HK-2 (cell line): Measurements from ENCODE around the gene HGD.
"Not testable (repeated sequence)": the region's sequence is repeated elsewhere in the genome, so short reads cannot be mapped to it uniquely, and the experiment has no call there.

Source experiments
- DNase-seq: peaks from one replicate; pipeline ENCODE4 v3.0.0-alpha.2; 2018; ENCODE audit not compliant: unreplicated experiment

HGD gene

DNA sequence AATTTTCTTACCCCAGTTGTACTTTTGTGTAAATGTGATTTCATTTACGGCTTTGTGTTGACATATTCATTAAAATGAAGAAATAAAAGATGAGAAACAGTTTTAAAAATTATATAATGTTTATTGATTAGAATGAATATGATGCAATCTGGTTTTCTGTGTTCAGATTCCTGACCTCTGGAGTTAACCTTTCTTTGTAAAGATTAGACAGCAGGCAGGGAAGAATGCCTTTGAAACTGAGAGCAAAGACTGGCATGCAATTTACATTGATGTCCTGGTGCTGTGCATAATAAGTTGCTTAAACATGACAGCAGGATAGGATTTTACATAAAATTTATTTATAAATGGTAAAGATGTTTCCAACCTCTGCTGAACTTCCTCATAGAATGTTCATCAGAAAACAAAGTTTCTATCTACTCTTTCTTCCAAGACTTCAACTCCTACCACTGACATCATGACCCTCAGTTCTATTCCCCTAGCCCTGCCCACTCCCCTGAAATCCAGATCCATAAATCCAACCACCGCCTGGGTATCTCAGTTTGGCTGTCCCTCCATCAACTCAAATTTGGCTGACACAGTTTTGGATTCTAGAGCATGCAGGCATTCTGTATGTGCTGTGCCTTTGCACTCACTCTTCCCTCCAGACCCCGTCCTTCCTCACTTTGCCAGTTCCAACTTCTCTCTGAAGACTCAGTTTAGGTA is 1.7 kb downstream of the HGD start:
- no peak for DNase-seq

DNA sequence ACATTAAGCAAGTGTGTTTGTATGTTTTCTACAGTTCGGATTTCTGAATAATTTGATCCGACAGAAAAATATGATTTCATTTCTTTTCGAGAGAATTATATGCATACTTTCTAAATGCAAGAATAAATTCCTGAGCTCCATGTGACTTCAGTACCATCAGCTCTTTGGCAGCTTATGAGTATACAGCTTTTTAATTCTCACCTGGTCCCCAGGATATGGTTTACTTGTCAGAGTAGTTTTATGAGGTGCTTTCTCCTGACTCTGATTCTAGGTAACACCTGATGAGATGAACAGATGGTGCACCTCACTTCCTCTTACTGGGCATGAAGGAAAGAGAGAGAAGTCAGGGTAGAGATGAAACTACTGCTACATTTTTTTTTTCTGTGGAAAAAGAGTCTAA is 3.1 kb downstream of the HGD start:
- DNase-seq = no peak

DNA sequence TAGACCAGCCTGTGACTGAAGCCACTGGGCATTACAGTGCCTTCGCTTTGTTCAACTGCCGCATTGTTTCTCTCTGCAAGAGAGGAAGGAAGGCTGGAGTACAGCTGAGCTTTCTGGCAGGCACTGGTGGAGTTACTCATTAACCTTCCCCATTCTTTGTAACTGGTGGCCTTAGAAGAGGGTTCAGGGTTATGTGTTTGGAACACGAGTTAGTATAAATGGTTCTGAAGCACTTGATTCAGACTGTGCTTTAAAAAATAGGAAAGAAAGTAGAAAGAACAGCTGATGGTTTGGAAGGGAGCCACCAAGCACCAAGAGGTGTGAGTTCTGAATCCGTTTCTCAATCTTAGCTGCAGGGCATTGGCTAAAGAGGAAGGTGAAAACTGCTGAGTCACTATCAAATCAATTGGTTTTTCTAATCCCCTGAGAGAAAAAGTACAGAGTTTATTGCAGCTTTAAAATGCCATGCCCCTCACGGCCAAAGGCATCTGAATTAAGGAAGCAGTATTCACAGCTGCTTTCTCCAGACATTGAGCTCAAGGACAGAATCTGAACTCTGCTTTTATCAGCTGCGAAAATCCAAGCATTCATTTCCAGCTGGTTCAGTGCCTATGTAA is 3.6 kb downstream of the HGD start:
- peak; percentile 44 for DNase-seq

DNA sequence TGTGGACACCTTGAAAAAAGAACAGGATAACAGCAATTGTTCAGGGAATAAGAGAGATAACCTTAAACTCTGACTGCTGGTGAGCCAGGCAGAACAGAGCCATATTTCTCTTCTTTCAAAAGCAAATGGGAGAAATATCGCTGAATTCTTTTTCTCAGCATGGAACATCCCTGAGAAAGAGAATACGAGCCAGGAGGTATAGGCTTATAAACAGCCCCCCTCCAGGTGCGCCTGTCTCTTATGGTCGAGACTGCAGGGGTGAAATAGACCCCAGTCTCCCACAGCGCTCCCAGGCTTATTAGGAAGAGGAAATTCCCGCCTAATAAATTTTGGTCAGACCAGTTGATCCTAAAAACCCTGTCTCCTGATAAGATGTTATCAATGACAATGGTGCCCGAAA is 4.8 kb downstream of the HGD start:
- DNase-seq = not testable (repeated sequence)

DNA sequence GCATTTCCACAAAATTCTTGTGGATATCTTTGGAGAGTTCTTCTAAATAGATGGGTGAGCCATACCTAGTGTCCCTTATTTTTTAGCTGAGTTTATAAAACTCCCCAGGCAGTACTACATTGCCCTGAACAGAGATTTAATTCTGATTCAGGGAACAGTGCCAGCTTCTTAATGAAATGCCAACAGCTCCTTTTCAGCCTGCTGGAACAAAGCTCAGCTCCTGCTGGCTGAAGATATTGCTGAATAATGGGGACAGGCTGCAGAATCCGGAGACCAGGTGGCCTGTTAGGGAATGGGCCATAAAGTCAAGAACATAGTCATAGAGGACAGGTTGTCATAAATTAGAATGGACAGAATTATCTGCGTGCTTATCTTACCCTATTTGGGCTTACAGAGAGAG is 8.9 kb downstream of the HGD start:
- DNase-seq = no peak

- no peak for DNase-seq
These were observed 11.5 kb downstream of the HGD start for GRCh38 chr3:120670576-120670975.

DNA sequence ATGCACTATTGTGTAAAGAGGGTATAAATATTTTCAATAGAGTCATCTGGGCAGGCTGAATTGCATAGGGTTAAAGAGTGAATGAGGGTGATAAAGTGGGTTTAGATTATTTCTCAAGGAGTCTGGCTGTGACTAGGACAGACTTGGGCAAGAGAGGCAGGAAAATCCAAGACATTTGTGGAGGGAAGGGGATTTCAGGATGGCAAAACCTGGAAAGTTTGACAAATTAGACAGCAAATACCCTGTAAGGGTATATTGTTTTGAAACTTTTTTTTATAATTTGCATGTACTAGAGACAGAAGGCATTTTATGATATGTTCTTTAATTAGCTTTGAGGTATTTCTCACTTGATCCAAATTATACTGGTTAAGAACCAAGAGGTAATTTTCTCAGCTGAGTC is 17.1 kb downstream of the HGD start:
- no peak for DNase-seq

DNA sequence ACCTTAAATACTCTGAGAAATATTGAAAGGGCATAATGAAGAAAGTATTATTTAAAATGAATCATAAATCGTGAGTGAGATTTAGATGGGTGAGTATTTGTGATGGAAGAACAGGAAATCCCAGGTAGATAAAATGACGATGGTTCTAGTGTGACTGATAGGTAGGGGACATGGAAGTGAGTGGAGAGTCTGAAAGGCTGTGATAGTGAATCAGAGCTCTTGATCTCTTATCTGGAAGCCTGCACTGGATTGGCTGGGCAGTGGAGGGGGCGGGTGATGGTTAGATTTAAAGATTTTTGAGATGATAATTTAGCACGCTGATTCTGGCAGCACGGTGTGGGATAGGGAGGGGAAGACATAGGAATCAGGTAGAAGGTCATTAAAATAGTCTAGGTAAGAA is 20.1 kb downstream of the HGD start:
- DNase-seq = no peak

DNA sequence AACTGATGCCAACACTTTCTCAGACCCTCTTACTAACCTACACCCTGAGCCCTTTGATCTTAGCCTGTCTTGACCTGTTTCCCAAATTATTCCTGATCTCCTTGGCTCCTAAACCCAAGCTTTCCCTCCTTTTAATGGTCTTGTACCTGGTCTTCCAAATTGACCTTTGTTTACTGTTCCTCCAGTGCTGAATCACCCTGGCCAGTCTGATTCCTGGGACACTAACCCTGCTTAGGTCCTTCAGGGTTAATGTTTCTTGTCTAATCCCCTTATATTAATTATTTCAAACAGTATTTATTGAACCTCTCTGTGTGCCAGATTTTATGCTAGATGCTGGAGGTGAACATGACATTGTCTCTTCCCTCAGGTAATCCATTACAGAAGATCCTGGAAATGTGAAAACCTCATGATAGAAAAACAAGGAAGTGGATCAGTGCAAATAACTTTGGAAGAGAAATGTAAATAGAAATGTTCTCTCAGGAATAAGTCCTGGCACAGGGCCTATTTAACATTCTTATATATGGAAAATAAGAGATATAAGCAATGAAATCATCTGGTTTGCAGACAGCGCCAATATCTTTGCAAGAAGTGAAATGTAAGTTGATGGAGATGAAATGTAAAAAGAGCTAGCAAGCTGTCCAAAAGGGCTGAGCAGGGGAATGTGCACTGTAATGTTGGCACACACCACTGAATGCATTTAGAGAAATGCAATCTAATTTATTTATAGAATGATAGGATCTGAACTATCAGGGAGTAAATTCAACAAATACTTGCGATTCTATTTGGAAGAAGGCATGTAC is 20.7 kb downstream of the HGD start:
- no peak for DNase-seq

- DNase-seq = no peak
These were observed 22.2 kb downstream of the HGD start for GRCh38 chr3:120659834-120660233.

GRCh38 chr3:120659285-120659684 is 22.8 kb downstream of the HGD start:
- DNase-seq = no peak

DNA sequence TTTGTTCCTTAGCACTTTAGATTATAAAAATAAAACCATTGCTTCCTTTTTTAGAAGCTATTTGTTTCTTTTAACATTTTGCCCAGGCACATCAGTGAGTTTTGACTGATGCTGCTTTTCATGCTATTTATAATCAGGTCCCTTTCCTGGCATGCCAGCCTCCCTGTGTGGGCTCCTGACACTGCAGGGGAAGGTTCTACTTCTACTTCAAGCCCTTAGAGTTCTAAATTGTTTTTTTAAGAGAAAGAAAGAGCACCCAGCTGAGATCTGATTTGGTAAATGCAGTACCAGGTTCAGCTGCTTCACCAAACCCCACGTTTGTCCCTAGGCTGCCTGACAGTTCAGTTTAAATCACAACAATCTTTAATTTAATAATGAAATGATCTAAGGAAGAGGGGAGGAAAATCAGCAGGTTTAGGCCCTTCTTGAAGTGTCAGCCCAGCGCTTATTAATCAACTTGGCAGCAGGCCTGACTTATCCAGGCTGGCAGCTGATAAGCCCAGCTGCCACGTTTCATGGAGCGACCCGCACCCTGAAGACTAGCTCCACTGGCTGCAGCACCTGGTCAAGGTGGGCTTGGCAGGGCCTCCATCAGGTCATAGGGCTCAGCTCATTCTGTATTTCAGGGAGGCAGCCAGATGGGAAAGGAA is 29.0 kb downstream of the HGD start:
- DNase-seq = no peak

- no peak for DNase-seq
These were observed 29.8 kb downstream of the HGD start for GRCh38 chr3:120652281-120652680.

- DNase-seq = no peak
These were observed 31.7 kb downstream of the HGD start for GRCh38 chr3:120650311-120650710.

DNA sequence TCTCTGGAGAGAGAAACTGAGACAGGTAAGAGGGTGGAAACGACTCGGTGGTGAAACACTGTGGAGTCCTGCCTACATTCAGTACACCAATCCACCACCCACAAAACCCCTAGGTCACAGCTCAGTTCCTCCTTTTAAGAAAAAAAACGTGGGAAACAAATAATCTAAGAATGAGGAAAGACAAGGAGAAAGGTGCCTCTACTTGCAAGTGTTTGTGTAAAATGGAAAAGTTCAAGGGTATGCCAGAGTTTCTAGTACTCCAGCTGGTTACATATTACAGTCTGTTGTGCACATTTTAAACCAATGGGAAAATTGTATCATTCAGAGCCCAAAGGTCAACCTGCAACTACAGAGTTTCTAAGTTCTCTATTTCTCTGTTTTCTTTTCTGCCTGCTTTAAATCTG is 32.2 kb downstream of the HGD start:
- no peak for DNase-seq

GRCh38 chr3:120648290-120648689 is 33.7 kb downstream of the HGD start:
- DNase-seq = no peak

DNA sequence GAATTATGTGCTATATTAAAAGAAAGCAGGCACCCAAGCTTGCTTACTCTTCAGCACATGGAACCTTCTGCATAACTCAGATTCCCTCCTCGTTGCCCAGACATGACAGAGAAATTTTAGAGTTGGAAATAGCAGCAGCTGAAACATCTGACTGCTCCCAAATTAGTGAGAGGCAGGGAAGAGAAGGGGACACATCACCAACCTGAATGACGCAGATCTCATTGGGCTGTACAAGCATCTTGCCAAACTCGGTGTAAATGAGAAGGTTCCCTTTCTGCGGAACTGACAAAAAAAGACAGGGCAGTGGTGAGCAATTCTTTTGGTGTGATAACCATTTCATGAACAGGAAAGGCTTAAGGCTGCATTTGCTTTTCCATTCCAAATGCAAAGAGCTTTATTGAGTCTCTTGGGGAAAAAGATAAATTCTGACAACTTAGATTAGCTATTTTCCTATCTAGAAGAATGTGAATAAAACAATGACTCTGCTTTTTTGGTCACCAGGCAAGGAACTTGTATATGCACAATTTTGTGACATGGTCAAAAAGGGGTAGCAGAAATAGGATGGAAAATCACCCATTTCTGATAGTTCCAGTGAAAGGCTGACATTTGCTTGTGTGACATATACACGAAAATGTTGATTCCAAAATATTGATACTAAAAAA is 35.1 kb downstream of the HGD start:
- no peak for DNase-seq

GRCh38 chr3:120645083-120645845 is 36.8 kb downstream of the HGD start:
- DNase-seq = no peak

DNA sequence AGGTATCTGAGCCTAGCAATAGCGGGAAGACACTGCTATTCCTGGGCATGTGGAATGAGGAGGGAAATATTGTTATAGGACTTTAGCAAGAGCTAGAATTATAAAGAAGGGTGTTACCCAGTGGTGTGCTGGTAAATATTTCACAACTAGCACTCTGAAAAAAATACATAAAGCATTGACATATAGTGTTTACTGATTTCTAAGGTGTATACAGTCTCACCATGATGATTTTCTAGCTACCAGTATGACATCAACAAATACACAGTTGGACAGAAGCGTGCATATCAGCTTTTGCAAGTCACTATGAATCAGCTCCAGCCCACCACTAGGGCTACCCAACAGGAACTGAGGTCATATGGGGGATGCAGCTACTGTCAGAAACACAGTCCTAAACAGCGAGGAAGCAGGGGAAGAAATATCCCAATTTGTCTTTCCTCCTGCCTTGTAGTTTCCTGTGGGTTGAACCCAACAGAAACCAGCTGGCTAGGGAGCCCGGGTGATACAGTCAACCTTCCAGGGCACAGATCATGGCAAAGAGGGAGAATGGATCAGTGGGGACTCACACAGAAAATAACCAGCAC is 39.6 kb downstream of the HGD start:
- DNase-seq = no peak

DNA sequence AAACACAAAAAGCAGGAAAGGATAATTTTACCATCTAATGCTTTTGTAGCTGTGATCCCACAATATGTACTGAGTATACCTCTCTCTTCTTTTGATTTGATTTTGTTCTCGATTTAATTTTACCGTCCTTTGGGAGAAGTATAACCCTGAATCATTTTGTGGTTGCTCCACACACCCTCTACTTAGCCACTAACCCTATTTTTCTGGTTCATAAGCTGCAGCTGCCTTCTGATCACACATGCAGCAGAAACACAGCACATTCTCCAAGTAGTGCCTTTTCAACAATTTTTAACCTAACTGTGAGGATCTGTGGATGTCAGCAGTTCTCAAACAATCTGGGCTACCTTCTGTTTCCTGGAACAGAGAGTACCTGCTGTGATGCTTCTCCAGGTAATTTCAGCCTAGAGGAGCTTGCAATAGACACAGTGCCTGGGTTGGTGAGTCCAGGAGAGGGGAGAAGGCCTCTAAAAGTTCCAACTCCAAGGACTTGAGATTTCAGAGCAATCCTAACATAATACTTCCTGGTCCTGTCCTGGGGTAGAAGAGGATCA is 40.3 kb downstream of the HGD start:
- no peak for DNase-seq

GRCh38 chr3:120640231-120640630 is 41.8 kb downstream of the HGD start:
- DNase-seq = no peak
